Cardiac muscle cell (in vitro differentiated cells and primary cell): ENCODE results near the gene NDST1. TPM values are rescaled to one million over a fixed set of nuclear protein-coding genes. Genes with fewer than 3 reads are reported as not detected.

Source experiments
- DNase-seq, 2 donors: peaks; one replicate each; pipeline versions ENCODE4 v3.0.0 to v3.0.0-alpha.2; 2010 to 2017; ENCODE audit warnings: low read depth in 1 of 2, low spot score in 1 of 2
- H3K27ac ChIP-seq: fragments of 200-600 bp; sonication (generic); 2 replicates; pipeline ENCODE4 v1.5.1; 2016
- H3K27me3 ChIP-seq: fragments of 200-600 bp; sonication (generic); 2 replicates; pipeline ENCODE4 v1.6.0; 2016; ENCODE audit warnings: control low read depth
- H3K36me3 ChIP-seq: fragments of 200-600 bp; sonication (generic); 2 replicates; pipeline ENCODE4 v1.5.1; 2016; ENCODE audit warnings: control low read depth
- H3K4me1 ChIP-seq: fragments of 200-600 bp; sonication (generic); 2 replicates; pipeline ENCODE4 v1.8.1; 2017; ENCODE audit warnings: low read depth, mild to moderate bottlenecking, mixed run types
- H3K4me3 ChIP-seq: fragments of 200-600 bp; sonication (generic); 2 replicates; pipeline ENCODE4 v1.5.1; 2016; ENCODE audit warnings: mild to moderate bottlenecking
- H3K9me3 ChIP-seq: fragments of 200-600 bp; sonication (generic); 2 replicates; pipeline ENCODE4 v1.5.1; 2017; ENCODE audit warnings: low read depth, mild to moderate bottlenecking, control low read depth
- CTCF ChIP-seq: IDR thresholded peaks from 2 replicates; pipeline ENCODE4 v1.5.1; 2012; ENCODE audit warnings: low read depth, mild to moderate bottlenecking, low read length
- polyA plus RNA-seq: library from polyadenylated mRNA; unstranded; fragments of >200 nt; fragmentation: Nextera tagmentation; extraction: Ambion mirVana; gene quantifications from 2 replicates; pipeline ENCODE4 v1.2.1, GENCODE V29; 2016
- total RNA-seq: library from RNA; depleted of rRNA; stranded (reverse); fragments of >200 nt; gene quantifications from 2 replicates; pipeline ENCODE4 v1.2.3, GENCODE V29; 2016

The NDST1 gene
- total and polyA plus RNA-seq, 2 experiments from 2014 or later: 26.6 to 97.6 TPM

- no peak for TF ChIP-seq CTCF
- peak in 1 of 2 donors; percentile 36 for DNase-seq
- Histone ChIP-seq H3K4me1 (no peaks in the 10 kb centered on the region), H3K36me3 (peaks cover 76% of the 10 kb centered on the region), H3K27ac (no peak overlapping the region), H3K9me3 (no peaks in the 10 kb centered on the region), H3K4me3 (no peak overlapping the region), H3K27me3 (no peaks in the 10 kb centered on the region)
Measured at GRCh38 chr5:150538007-150538917, 30.3 kb downstream of the NDST1 start.

- Histone ChIP-seq H3K36me3 (peaks cover 75% of the 10 kb centered on the region), H3K4me3 (no peak overlapping the region), H3K27ac (no peak overlapping the region), H3K4me1 (no peaks in the 10 kb centered on the region), H3K27me3 (no peaks in the 10 kb centered on the region), H3K9me3 (no peaks in the 10 kb centered on the region)
- DNase-seq: no peak
- no peak for TF ChIP-seq CTCF
Measured at GRCh38 chr5:150539206-150539605, 31.3 kb downstream of the NDST1 start.

- Histone ChIP-seq H3K27me3 (no peaks in the 10 kb centered on the region), H3K4me1 (no peaks in the 10 kb centered on the region), H3K36me3 (peaks cover 70% of the 10 kb centered on the region), H3K4me3 (no peak overlapping the region), H3K9me3 (no peaks in the 10 kb centered on the region), H3K27ac (no peak overlapping the region)
- no peak for TF ChIP-seq CTCF
- no peak for DNase-seq
Measured at GRCh38 chr5:150540042-150540441, 32.1 kb downstream of the NDST1 start.

- DNase-seq: peak in 1 of 2 donors; percentile 97
- no peak overlapping the region for H3K27ac ChIP-seq
- TF ChIP-seq CTCF: no peak
- no peaks in the 10 kb centered on the region for H3K4me1 ChIP-seq
- H3K9me3 ChIP-seq: no peaks in the 10 kb centered on the region
- H3K4me3 ChIP-seq: no peak overlapping the region
- H3K27me3 ChIP-seq: no peaks in the 10 kb centered on the region
- H3K36me3 ChIP-seq: peaks cover 67% of the 10 kb centered on the region
Measured at GRCh38 chr5:150540615-150541396, 32.9 kb downstream of the NDST1 start.

GRCh38 chr5:150541397-150541675 lies 33.4 kb downstream of the NDST1 start:
- peaks cover 63% of the 10 kb centered on the region for H3K36me3 ChIP-seq
- DNase-seq: no peak
- no peaks in the 10 kb centered on the region for H3K9me3 ChIP-seq
- H3K4me1 ChIP-seq: no peaks in the 10 kb centered on the region
- H3K27me3 ChIP-seq: no peaks in the 10 kb centered on the region
- no peak overlapping the region for H3K4me3 ChIP-seq
- TF ChIP-seq CTCF: no peak
- no peak overlapping the region for H3K27ac ChIP-seq
